H9 (cell line): ENCODE results near the gene CEP55. TPM values are rescaled to one million over a fixed set of nuclear protein-coding genes. Genes with fewer than 3 reads are reported as not detected.

Experiments used
- DNase-seq: peaks from one replicate; pipeline ENCODE4 v3.0.0-alpha.2; 2017
- H2AFZ ChIP-seq: one replicate; pipeline ENCODE4 v1.6.1; 2013; ENCODE audit warnings: mild to moderate bottlenecking, low read length, control low read depth, moderate library complexity
- H2AK5ac ChIP-seq: 2 replicates; pipeline ENCODE4 v1.6.1; 2013; ENCODE audit warnings: low read length, control low read depth, mixed read lengths; ENCODE audit not compliant: insufficient read length
- H2BK120ac ChIP-seq: one replicate; pipeline ENCODE4 v1.6.1; 2013; ENCODE audit warnings: low read depth, mild to moderate bottlenecking, low read length, control low read depth, inconsistent platforms; ENCODE audit not compliant: poor library complexity, severe bottlenecking
- H2BK12ac ChIP-seq: 2 replicates; pipeline ENCODE4 v1.6.1; 2013; ENCODE audit warnings: low read length, control low read depth, mixed read lengths, low read depth; ENCODE audit not compliant: insufficient read length
- H2BK15ac ChIP-seq: 2 replicates; pipeline ENCODE4 v1.6.1; 2013; ENCODE audit warnings: low read depth, low read length, control low read depth
- H2BK20ac ChIP-seq: one replicate; pipeline ENCODE4 v1.6.1; 2013; ENCODE audit warnings: low read depth, mild to moderate bottlenecking, low read length, control low read depth, inconsistent platforms; ENCODE audit not compliant: poor library complexity, severe bottlenecking
- H2BK5ac ChIP-seq: 2 replicates; pipeline ENCODE4 v1.6.1; 2013; ENCODE audit warnings: low read length, control low read depth, mixed read lengths; ENCODE audit not compliant: insufficient read length
- H3K14ac ChIP-seq: 2 replicates; pipeline ENCODE4 v1.6.1; 2013; ENCODE audit warnings: low read length, control low read depth; ENCODE audit not compliant: insufficient read depth
- H3K18ac ChIP-seq: 2 replicates; pipeline ENCODE4 v1.6.1; 2013; ENCODE audit warnings: low read depth, mild to moderate bottlenecking, mixed read lengths, low read length, control low read depth; ENCODE audit not compliant: insufficient read length
- H3K23ac ChIP-seq: 2 replicates; pipeline ENCODE4 v1.6.1; 2013; ENCODE audit warnings: low read length, control low read depth, mixed read lengths, low read depth; ENCODE audit not compliant: insufficient read length
- H3K23me2 ChIP-seq: 2 replicates; pipeline ENCODE4 v1.6.1; 2013; ENCODE audit warnings: low read depth, mild to moderate bottlenecking, mixed read lengths, low read length, control low read depth; ENCODE audit not compliant: insufficient read length, poor library complexity, severe bottlenecking
- H3K27ac ChIP-seq: 2 replicates; pipeline ENCODE4 v1.5.1; 2013; ENCODE audit warnings: low read length, control low read depth, mixed read lengths, low read depth; ENCODE audit not compliant: insufficient read length
- H3K27me3 ChIP-seq: 2 replicates; pipeline ENCODE4 v1.6.1; 2013; ENCODE audit warnings: low read length, control low read depth, inconsistent platforms; ENCODE audit not compliant: insufficient read depth
- H3K4ac ChIP-seq: 2 replicates; pipeline ENCODE4 v1.6.1; 2013; ENCODE audit warnings: low read depth, mild to moderate bottlenecking, control low read depth, inconsistent platforms, low read length, moderate library complexity
- H3K4me1 ChIP-seq: 2 replicates; pipeline ENCODE4 v1.6.1; 2013; ENCODE audit warnings: low read length, control low read depth, inconsistent platforms; ENCODE audit not compliant: insufficient read depth
- H3K4me2 ChIP-seq: 2 replicates; pipeline ENCODE4 v1.6.1; 2013; ENCODE audit warnings: low read length, control low read depth, mixed read lengths; ENCODE audit not compliant: insufficient read length, insufficient read depth
- H3K56ac ChIP-seq: 2 replicates; pipeline ENCODE4 v1.6.1; 2013; ENCODE audit warnings: low read depth, mild to moderate bottlenecking, mixed read lengths, low read length, control low read depth; ENCODE audit not compliant: insufficient read length
- H3K79me1 ChIP-seq: 2 replicates; pipeline ENCODE4 v1.6.1; 2013; ENCODE audit warnings: low read depth, mild to moderate bottlenecking, moderate library complexity, low read length, control low read depth, inconsistent platforms; ENCODE audit not compliant: insufficient read depth, poor library complexity, severe bottlenecking
- H3K79me2 ChIP-seq: 2 replicates; pipeline ENCODE4 v1.6.1; 2013; ENCODE audit warnings: low read length, control low read depth, inconsistent platforms; ENCODE audit not compliant: insufficient read depth
- H3K9ac ChIP-seq: 2 replicates; pipeline ENCODE4 v1.6.1; 2013; ENCODE audit warnings: low read length, control low read depth, mixed read lengths; ENCODE audit not compliant: insufficient read length; ENCODE audit errors: extremely low read depth
- H3K9me3 ChIP-seq: one replicate; pipeline ENCODE4 v1.6.1; 2013; ENCODE audit warnings: low read depth, low read length, inconsistent platforms; ENCODE audit not compliant: control insufficient read depth
- H3T11ph ChIP-seq: one replicate; pipeline ENCODE4 v1.6.1; 2013; ENCODE audit warnings: mild to moderate bottlenecking, low read length, control low read depth, inconsistent platforms
- H4K20me1 ChIP-seq: one replicate; pipeline ENCODE4 v1.6.1; 2013; ENCODE audit not compliant: control insufficient read depth, insufficient read length, insufficient read depth
- H4K5ac ChIP-seq: 2 replicates; pipeline ENCODE4 v1.6.1; 2013; ENCODE audit warnings: low read depth, mild to moderate bottlenecking, mixed read lengths, low read length, control low read depth; ENCODE audit not compliant: insufficient read length
- H4K8ac ChIP-seq: replicated peaks from 2 replicates; pipeline ENCODE4 v1.6.1; 2013; ENCODE audit warnings: low read length, control low read depth, mixed read lengths, low read depth; ENCODE audit not compliant: insufficient read length
- H4K91ac ChIP-seq: 2 replicates; pipeline ENCODE4 v1.6.1; 2013; ENCODE audit warnings: low read depth, mild to moderate bottlenecking, moderate library complexity, mixed read lengths, low read length, control low read depth; ENCODE audit not compliant: insufficient read length
- H3K27ac Mint-ChIP-seq, 3 experiments: 2 replicates in 2 of 3; 3 replicates in 1 of 3; pipeline ENCODE4 v1.8.0; 2020 to 2021; ENCODE audit warnings: mixed read lengths in 3 of 3, mild to moderate bottlenecking in 1 of 3, moderate library complexity in 1 of 3
- H3K27me3 Mint-ChIP-seq: 2 replicates; pipeline ENCODE4 v1.8.0; 2021; ENCODE audit warnings: low read depth, mild to moderate bottlenecking, moderate library complexity, mixed read lengths
- H3K36me3 Mint-ChIP-seq, 3 experiments: 2 replicates in 2 of 3; 3 replicates in 1 of 3; pipeline ENCODE4 v1.8.0; 2020 to 2021; ENCODE audit warnings: low read depth in 3 of 3, mixed read lengths in 3 of 3; ENCODE audit not compliant: insufficient read depth in 1 of 3
- H3K4me1 Mint-ChIP-seq, 2 experiments: 2 replicates each; pipeline ENCODE4 v1.8.0; 2020; ENCODE audit warnings: mixed read lengths in 2 of 2
- H3K4me3 Mint-ChIP-seq, 2 experiments: 2 replicates in 1 of 2; 3 replicates in 1 of 2; pipeline ENCODE4 v1.8.0; 2020 to 2021; ENCODE audit warnings: mild to moderate bottlenecking in 2 of 2, mixed read lengths in 2 of 2, moderate library complexity in 1 of 2
- H3K9me3 Mint-ChIP-seq, 2 experiments: 2 replicates in 1 of 2; 3 replicates in 1 of 2; pipeline ENCODE4 v1.8.0; 2020; ENCODE audit warnings: mild to moderate bottlenecking in 2 of 2, mixed read lengths in 2 of 2, moderate library complexity in 1 of 2
- CTCF ChIP-seq: fragments of 200-600 bp; sonication (generic); conservative IDR thresholded peaks from 3 replicates; pipeline ENCODE4 v1.8.0; 2021; ENCODE audit warnings: antibody characterized with exemption, mild to moderate bottlenecking
- WGBS: extraction: QIAGEN DNeasy Blood & Tissue Kit; methylation state at CpG from one replicate; pipeline ENCODE4 v1.1.7; 2013; ENCODE audit warnings: missing lambda C conversion rate, low lambda C conversion rate, mixed read lengths; ENCODE audit not compliant: insufficient read length; ENCODE audit errors: extremely low coverage; 5-methylcytosine and 5-hydroxymethylcytosine counted together
- total RNA-seq: library from RNA; stranded (reverse); gene quantifications from 2 replicates; pipeline ENCODE4 v1.2.1, GENCODE V29; 2021

CEP55 gene
- total RNA-seq, 1 experiment from 2014 or later, result 17.8 TPM

- no peaks in the 10 kb centered on the region for H3K27me3 ChIP-seq
- H4K91ac ChIP-seq, result no peak overlapping the region
- H3K27me3 Mint-ChIP-seq, result peaks cover 12% of the 10 kb centered on the region
- no peak overlapping the region for H3K56ac ChIP-seq
- no peak overlapping the region for H2BK5ac ChIP-seq
- no peak overlapping the region for H4K5ac ChIP-seq
- H3K23ac ChIP-seq, result no peak overlapping the region
- no peak; the same call in 2 of the 3 replicates for TF ChIP-seq CTCF
- no peaks in the 10 kb centered on the region for H3K9me3 ChIP-seq
- H2BK12ac ChIP-seq, result no peak overlapping the region
- no peaks in the 10 kb centered on the region for H3K4me1 ChIP-seq
- no peaks in the 10 kb centered on the region for H3K36me3 Mint-ChIP-seq
- H3K4ac ChIP-seq, result no peak overlapping the region
- H3K4me3 Mint-ChIP-seq, result no peak overlapping the region
- H4K8ac ChIP-seq, result no peak overlapping the region
- no peak overlapping the region for H2BK120ac ChIP-seq
- H2BK15ac ChIP-seq, result no peak overlapping the region
- no peak overlapping the region for H3K27ac ChIP-seq
- H3K14ac ChIP-seq, result no peak overlapping the region
- peaks cover 13 to 17% of the 10 kb centered on the region in 2 experiments for H3K4me1 Mint-ChIP-seq
- H4K20me1 ChIP-seq, result no peaks in the 10 kb centered on the region
- no CpG with 5 or more reads among the region's 3 CpGs for WGBS
- H3K79me2 ChIP-seq, result peaks cover 2% of the 10 kb centered on the region; the same call in 1 of the 2 replicates
- H3K27ac Mint-ChIP-seq, result no peak overlapping the region
- no peak overlapping the region for H3T11ph ChIP-seq
- no peaks in the 10 kb centered on the region for H3K79me1 ChIP-seq
- no peaks in the 10 kb centered on the region for H3K9me3 Mint-ChIP-seq
- H3K23me2 ChIP-seq, result peaks cover 9% of the 10 kb centered on the region
- H2AFZ ChIP-seq, result no peak overlapping the region
- no peak for DNase-seq
- H2AK5ac ChIP-seq, result no peak overlapping the region
- no peak overlapping the region for H2BK20ac ChIP-seq
- H3K9ac ChIP-seq, result no peak overlapping the region
- H3K4me2 ChIP-seq, result no peak overlapping the region
- H3K18ac ChIP-seq, result no peak overlapping the region
Observed at GRCh38 chr10:93493162-93493561, 3.2 kb upstream of the CEP55 start.
